HEK293T (cell line): ENCODE measurements around the gene DDX28.
"Not testable (repeated sequence)": the region's sequence is repeated elsewhere in the genome, so short reads cannot be mapped to it uniquely, and the experiment has no call there.

Experiments
- ARNT ChIP-seq: fragments of 450-650 bp; IDR thresholded peaks from 2 replicates; pipeline ENCODE4 v1.6.1; 2017; ENCODE audit warnings: mild to moderate bottlenecking
- BHLHE40 ChIP-seq: fragments of 450-650 bp; IDR thresholded peaks from 2 replicates; pipeline ENCODE4 v1.6.1; 2016; ENCODE audit warnings: mild to moderate bottlenecking, moderate library complexity, borderline replicate concordance
- CTBP1 ChIP-seq: fragments of 450-650 bp; IDR thresholded peaks from 2 replicates; pipeline ENCODE4 v1.6.1; 2016; ENCODE audit warnings: borderline replicate concordance
- ELF4 ChIP-seq: fragments of 450-650 bp; IDR thresholded peaks from 2 replicates; pipeline ENCODE4 v1.6.1; 2017; ENCODE audit warnings: antibody characterized with exemption
- FOXA1 ChIP-seq: fragments of 450-650 bp; IDR thresholded peaks from 2 replicates; pipeline ENCODE4 v1.6.1; 2016; ENCODE audit warnings: mild to moderate bottlenecking
- FOXM1 ChIP-seq: fragments of 450-650 bp; IDR thresholded peaks from 2 replicates; pipeline ENCODE4 v1.6.1; 2017; ENCODE audit warnings: mild to moderate bottlenecking, borderline replicate concordance
- HDGF ChIP-seq: fragments of 450-650 bp; IDR thresholded peaks from 2 replicates; pipeline ENCODE4 v1.6.1; 2017; ENCODE audit warnings: antibody characterized with exemption, borderline replicate concordance
- LEF1 ChIP-seq: fragments of 450-650 bp; IDR thresholded peaks from 2 replicates; pipeline ENCODE4 v1.6.1; 2017; ENCODE audit warnings: mild to moderate bottlenecking, borderline replicate concordance
- NFRKB ChIP-seq: fragments of 450-650 bp; IDR thresholded peaks from 2 replicates; pipeline ENCODE4 v1.6.1; 2016; ENCODE audit warnings: mild to moderate bottlenecking, moderate library complexity
- SP1 ChIP-seq: fragments of 450-650 bp; IDR thresholded peaks from 2 replicates; pipeline ENCODE4 v1.6.1; 2017
- SUZ12 ChIP-seq: fragments of 450-650 bp; IDR thresholded peaks from 2 replicates; pipeline ENCODE4 v1.6.1; 2016; ENCODE audit warnings: mild to moderate bottlenecking

DNA sequence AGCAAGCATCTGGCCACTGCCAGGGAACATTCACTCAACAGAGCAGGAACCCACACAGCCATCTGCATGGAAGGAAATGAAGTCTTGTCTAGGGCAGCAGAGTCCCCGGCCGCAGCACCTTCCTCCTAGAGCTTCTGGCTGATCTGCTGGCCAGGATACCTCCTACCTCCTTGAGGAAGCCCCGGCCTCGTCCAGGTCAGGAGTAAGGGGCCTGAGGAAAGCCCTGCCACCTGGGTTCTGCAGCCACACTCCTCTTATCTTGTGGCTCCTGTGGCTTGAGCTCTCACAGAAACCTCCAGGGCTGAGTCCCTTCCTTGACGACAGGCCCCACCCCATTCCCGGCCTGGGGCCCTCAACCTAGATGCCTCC, 29.0 kb downstream of the DDX28 start:
- TF ChIP-seq CTBP1, ARNT, BHLHE40, ELF4, NFRKB, FOXA1, SP1, SUZ12, FOXM1, HDGF, LEF1: not testable (repeated sequence)
